ENCODE results near the gene IFITM1.
"Not testable (repeated sequence)": the region's sequence is repeated elsewhere in the genome, so short reads cannot be mapped to it uniquely, and the experiment has no call there.

IFITM1 gene

GRCh38 chr11:286977-287820, 26.6 kb upstream of the IFITM1 start:
- CTCF ChIA-PET = interaction anchor here (1.5 kb wide), 2 partner anchors 9 to 19 kb away, joined by 4 to 5 read pairs; partner anchors contain the start of gene NLRP6
- H3K9me3 ChIP-seq (ENCODE audit: control extremely low read depth in 1 of 5, control insufficient read depth in 4 of 5, insufficient read depth in 2 of 5, low read depth in 1 of 5, low read length in 4 of 5); DNase-seq; H3K4me3 ChIP-seq (ENCODE audit: control insufficient read depth in 1 of 7, extremely low read depth in 1 of 7, insufficient read depth in 4 of 7, low read depth in 2 of 7, low read length in 6 of 7); H3K27ac ChIP-seq (ENCODE audit: insufficient read depth in 1 of 2, low read depth in 1 of 2, low read length in 2 of 2, poor library complexity in 1 of 2, severe bottlenecking in 2 of 2); H3K36me3 ChIP-seq (ENCODE audit: control insufficient read depth in 4 of 4, insufficient read depth in 4 of 4, low read length in 3 of 4); POLR2A ChIA-PET: not testable (repeated sequence)
- 89% methylated on average over 19 of the region's 27 CpGs for WGBS (ENCODE audit: insufficient coverage)
- peaks cover 0 to 34% (median 18%) of the 10 kb centered on the region in 5 experiments for H3K27me3 ChIP-seq (replicated peaks in 2 of 5; ENCODE audit: control insufficient read depth in 4 of 5, insufficient read depth in 5 of 5, low read length in 4 of 5)
- peaks cover 0 to 23% (median 17%) of the 10 kb centered on the region in 4 experiments for H3K4me1 ChIP-seq (ENCODE audit: control extremely low read depth in 1 of 4, control insufficient read depth in 4 of 4, insufficient read depth in 4 of 4, low read length in 3 of 4)

GRCh38 chr11:287821-288477, 25.9 kb upstream of the IFITM1 start:
- H3K27ac ChIP-seq (ENCODE audit: insufficient read depth in 1 of 2, low read depth in 1 of 2, low read length in 2 of 2, poor library complexity in 1 of 2, severe bottlenecking in 2 of 2) = peak overlapping the region in 1 of 2 experiments; percentile 43
- peaks cover 0 to 23% (median 17%) of the 10 kb centered on the region in 4 experiments for H3K4me1 ChIP-seq (ENCODE audit: control extremely low read depth in 1 of 4, control insufficient read depth in 4 of 4, insufficient read depth in 4 of 4, low read length in 3 of 4)
- peak overlapping the region in 6 of 7 experiments; percentile 54 to 75 (median 66) for H3K4me3 ChIP-seq (ENCODE audit: control insufficient read depth in 1 of 7, extremely low read depth in 1 of 7, insufficient read depth in 4 of 7, low read depth in 2 of 7, low read length in 6 of 7)
- POLR2A ChIA-PET = no interaction called here
- no peak for DNase-seq
- CTCF ChIA-PET = interaction anchor here (1.5 to 2.8 kb wide), 2 partner anchors 10 to 18 kb away, joined by 5 to 11 read pairs; partner anchors contain the start of gene NLRP6
- H3K9me3 ChIP-seq (ENCODE audit: control extremely low read depth in 1 of 5, control insufficient read depth in 4 of 5, insufficient read depth in 2 of 5, low read depth in 1 of 5, low read length in 4 of 5) = no peaks in the 10 kb centered on the region
- WGBS (ENCODE audit: insufficient coverage) = 43% methylated on average over 37 of the region's 41 CpGs
- H3K36me3 ChIP-seq (ENCODE audit: control insufficient read depth in 4 of 4, insufficient read depth in 4 of 4, low read length in 3 of 4) = peaks cover 0 to 5% (median 0%) of the 10 kb centered on the region in 4 experiments
- peaks cover 0 to 27% (median 13%) of the 10 kb centered on the region in 5 experiments for H3K27me3 ChIP-seq (replicated peaks in 2 of 5; ENCODE audit: control insufficient read depth in 4 of 5, insufficient read depth in 5 of 5, low read length in 4 of 5)

GRCh38 chr11:288478-289397, 25.1 kb upstream of the IFITM1 start, which contains the start of gene PGGHG:
Gene PGGHG (plus strand): TSS chr11:289126. CDS start chr11:289817, 691 bp downstream.
- ChIA-PET CTCF (interaction anchor here (0.8 to 2.8 kb wide), 5 partner anchors 10 to 161 kb away, joined by 3 to 11 read pairs (median 4); partner anchors contain the start of genes IFITM5 and PTDSS2), POLR2A (interaction anchor here (0.6 kb wide), 1 partner anchor 14 kb away, joined by 4 read pairs; no protein-coding TSS in a partner anchor)
- Histone ChIP-seq H3K27ac (ENCODE audit: insufficient read depth in 1 of 2, low read depth in 1 of 2, low read length in 2 of 2, poor library complexity in 1 of 2, severe bottlenecking in 2 of 2) (peak within 1 kb of the TSS in 1 of 2 experiments; percentile 43), H3K9me3 (ENCODE audit: control extremely low read depth in 1 of 5, control insufficient read depth in 4 of 5, insufficient read depth in 2 of 5, low read depth in 1 of 5, low read length in 4 of 5) (no peaks in the 10 kb centered on the region), H3K27me3 (replicated peaks in 2 of 5; ENCODE audit: control insufficient read depth in 4 of 5, insufficient read depth in 5 of 5, low read length in 4 of 5) (peaks cover 0 to 22% (median 13%) of the 10 kb centered on the region in 5 experiments), H3K36me3 (ENCODE audit: control insufficient read depth in 4 of 4, insufficient read depth in 4 of 4, low read length in 3 of 4) (peaks cover 0 to 11% (median 0%) of the 10 kb centered on the region in 4 experiments), H3K4me1 (ENCODE audit: control extremely low read depth in 1 of 4, control insufficient read depth in 4 of 4, insufficient read depth in 4 of 4, low read length in 3 of 4) (peaks cover 0 to 23% (median 17%) of the 10 kb centered on the region in 4 experiments), H3K4me3 (ENCODE audit: control insufficient read depth in 1 of 7, extremely low read depth in 1 of 7, insufficient read depth in 4 of 7, low read depth in 2 of 7, low read length in 6 of 7) (peak within 1 kb of the TSS; percentile 40 to 75 (median 65))
- peak in 1 of 3 donors; percentile 42 for DNase-seq
- 0% methylated on average over 60 of the region's 112 CpGs for WGBS (ENCODE audit: insufficient coverage)

GRCh38 chr11:289398-289711, 24.5 kb upstream of the IFITM1 start:
- CTCF ChIA-PET = interaction anchor here (0.8 to 2.8 kb wide), 5 partner anchors 10 to 160 kb away, joined by 3 to 11 read pairs (median 4); partner anchors contain the start of genes IFITM5 and PTDSS2
- Histone ChIP-seq H3K4me1 (ENCODE audit: control extremely low read depth in 1 of 4, control insufficient read depth in 4 of 4, insufficient read depth in 4 of 4, low read length in 3 of 4) (peaks cover 0 to 23% (median 17%) of the 10 kb centered on the region in 4 experiments), H3K27me3 (replicated peaks in 2 of 5; ENCODE audit: control insufficient read depth in 4 of 5, insufficient read depth in 5 of 5, low read length in 4 of 5) (peaks cover 0 to 19% (median 13%) of the 10 kb centered on the region in 5 experiments), H3K9me3 (ENCODE audit: control extremely low read depth in 1 of 5, control insufficient read depth in 4 of 5, insufficient read depth in 2 of 5, low read depth in 1 of 5, low read length in 4 of 5) (no peaks in the 10 kb centered on the region), H3K4me3 (ENCODE audit: control insufficient read depth in 1 of 7, extremely low read depth in 1 of 7, insufficient read depth in 4 of 7, low read depth in 2 of 7, low read length in 6 of 7) (peak overlapping the region in 6 of 7 experiments; percentile 4 to 66 (median 38)), H3K27ac (ENCODE audit: insufficient read depth in 1 of 2, low read depth in 1 of 2, low read length in 2 of 2, poor library complexity in 1 of 2, severe bottlenecking in 2 of 2) (no peak overlapping the region), H3K36me3 (ENCODE audit: control insufficient read depth in 4 of 4, insufficient read depth in 4 of 4, low read length in 3 of 4) (peaks cover 0 to 16% (median 0%) of the 10 kb centered on the region in 4 experiments)
- POLR2A ChIA-PET = interaction anchor here (0.6 kb wide), 1 partner anchor 15 kb away, joined by 4 read pairs; no protein-coding TSS in a partner anchor
- 11% methylated on average over 5 of the region's 14 CpGs for WGBS (ENCODE audit: insufficient coverage)
- peak in 1 of 3 donors; percentile 36 for DNase-seq

- peaks cover 0 to 23% (median 17%) of the 10 kb centered on the region in 4 experiments for H3K4me1 ChIP-seq (ENCODE audit: control extremely low read depth in 1 of 4, control insufficient read depth in 4 of 4, insufficient read depth in 4 of 4, low read length in 3 of 4)
- H3K4me3 ChIP-seq (ENCODE audit: control insufficient read depth in 1 of 7, extremely low read depth in 1 of 7, insufficient read depth in 4 of 7, low read depth in 2 of 7, low read length in 6 of 7) = peak overlapping the region in 6 of 7 experiments; percentile 4 to 66 (median 38)
- H3K9me3 ChIP-seq (ENCODE audit: control extremely low read depth in 1 of 5, control insufficient read depth in 4 of 5, insufficient read depth in 2 of 5, low read depth in 1 of 5, low read length in 4 of 5) = no peaks in the 10 kb centered on the region
- peak in 1 of 3 donors; percentile 45 for DNase-seq
- ChIA-PET CTCF (interaction anchor here (0.8 to 2.8 kb wide), 5 partner anchors 9 to 160 kb away, joined by 3 to 11 read pairs (median 4); partner anchors contain the start of genes IFITM5 and PTDSS2), POLR2A (interaction anchor here (0.6 kb wide), 1 partner anchor 15 kb away, joined by 4 read pairs; no protein-coding TSS in a partner anchor)
- no peak overlapping the region for H3K27ac ChIP-seq (ENCODE audit: insufficient read depth in 1 of 2, low read depth in 1 of 2, low read length in 2 of 2, poor library complexity in 1 of 2, severe bottlenecking in 2 of 2)
- peaks cover 0 to 19% (median 13%) of the 10 kb centered on the region in 5 experiments for H3K27me3 ChIP-seq (replicated peaks in 2 of 5; ENCODE audit: control insufficient read depth in 4 of 5, insufficient read depth in 5 of 5, low read length in 4 of 5)
- WGBS (ENCODE audit: insufficient coverage) = 40% methylated on average over 41 of the region's 48 CpGs
- H3K36me3 ChIP-seq (ENCODE audit: control insufficient read depth in 4 of 4, insufficient read depth in 4 of 4, low read length in 3 of 4) = peaks cover 0 to 20% (median 0%) of the 10 kb centered on the region in 4 experiments
Measured at GRCh38 chr11:289712-290620, 23.9 kb upstream of the IFITM1 start.

Measured in common myeloid progenitor, CD34-positive (primary cell).